NCI-H1930 (cell line): ENCODE data around the gene RAB7B.

Experiments
- DNase-seq, 2 experiments: peaks; one replicate each; lab custom pipeline; 2025; lab: John Stamatoyannopoulos, UW

The RAB7B gene

GRCh38 chr1:205994346-205994745 lies 8.8 kb downstream of the RAB7B start:
- no peak for DNase-seq

- no peak for DNase-seq
These were observed 10.1 kb downstream of the RAB7B start for GRCh38 chr1:205993068-205993467.

- no peak for DNase-seq
These were observed 10.8 kb downstream of the RAB7B start for GRCh38 chr1:205992218-205992882.

GRCh38 chr1:205991237-205991636 lies 12.0 kb downstream of the RAB7B start:
- no peak for DNase-seq

DNA sequence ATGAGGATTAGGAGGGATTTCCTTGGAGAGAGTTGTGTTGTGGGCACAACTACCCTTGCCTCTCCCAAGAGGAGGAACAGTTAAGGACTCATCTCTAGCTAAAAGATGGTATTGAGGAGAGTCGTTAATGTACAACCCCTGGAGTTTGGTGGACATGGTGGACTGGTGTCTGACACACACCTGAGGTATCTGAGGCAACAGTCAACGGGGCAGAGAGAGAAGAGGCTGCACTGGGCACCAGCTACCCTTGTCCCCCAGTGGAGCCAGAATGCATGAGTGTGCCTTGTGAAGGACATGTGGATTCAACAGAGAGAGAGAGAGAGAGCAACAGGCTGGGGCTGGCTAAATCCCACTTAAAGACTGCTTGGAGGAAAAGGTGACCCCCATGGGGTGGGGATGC lies 13.0 kb downstream of the RAB7B start:
- DNase-seq = no peak

DNA sequence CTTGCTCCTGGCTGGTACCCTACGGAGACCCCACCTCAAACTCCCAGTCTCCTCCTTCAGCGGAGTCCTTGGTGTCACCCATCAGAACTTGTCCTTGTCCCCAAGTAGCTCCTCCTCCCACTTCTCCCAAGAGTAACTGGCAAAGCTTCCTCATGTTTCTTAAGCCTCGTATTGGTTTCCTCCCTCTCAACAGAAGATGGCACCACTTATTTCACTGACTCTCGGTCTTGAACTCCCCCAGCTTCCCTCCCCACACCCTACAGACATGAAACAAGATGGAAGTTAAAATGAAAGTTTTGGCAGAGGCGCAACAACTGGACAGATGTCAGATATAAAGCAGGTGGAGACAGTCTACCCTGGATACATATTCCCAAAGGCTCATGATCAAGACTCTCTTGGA lies 13.4 kb downstream of the RAB7B start:
- DNase-seq = no peak

- DNase-seq = no peak
These were observed 14.6 kb downstream of the RAB7B start for GRCh38 chr1:205988585-205988995.

DNA sequence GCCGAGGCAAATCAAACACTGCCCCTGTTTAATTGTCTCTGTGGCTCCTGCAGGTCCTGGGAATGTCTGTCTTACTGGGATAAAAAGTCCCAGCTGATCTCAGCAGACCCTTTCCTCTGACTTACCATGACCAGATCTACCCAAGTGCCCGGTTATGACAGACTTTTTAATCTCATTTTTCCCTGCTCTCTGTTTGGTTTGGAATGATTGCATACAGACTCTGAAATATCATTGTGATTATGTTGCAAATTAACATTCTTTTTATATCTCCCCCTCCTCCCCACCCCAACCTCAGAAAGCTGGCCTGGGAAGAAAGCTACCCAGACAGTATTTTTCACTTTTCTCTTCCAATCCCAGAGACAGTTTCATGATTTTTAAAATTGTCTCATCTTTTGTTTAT lies 16.3 kb downstream of the RAB7B start:
- no peak for DNase-seq

GRCh38 chr1:205986292-205986691 lies 16.9 kb downstream of the RAB7B start:
- no peak for DNase-seq

GRCh38 chr1:205985330-205986005 lies 17.7 kb downstream of the RAB7B start:
- no peak for DNase-seq

DNA sequence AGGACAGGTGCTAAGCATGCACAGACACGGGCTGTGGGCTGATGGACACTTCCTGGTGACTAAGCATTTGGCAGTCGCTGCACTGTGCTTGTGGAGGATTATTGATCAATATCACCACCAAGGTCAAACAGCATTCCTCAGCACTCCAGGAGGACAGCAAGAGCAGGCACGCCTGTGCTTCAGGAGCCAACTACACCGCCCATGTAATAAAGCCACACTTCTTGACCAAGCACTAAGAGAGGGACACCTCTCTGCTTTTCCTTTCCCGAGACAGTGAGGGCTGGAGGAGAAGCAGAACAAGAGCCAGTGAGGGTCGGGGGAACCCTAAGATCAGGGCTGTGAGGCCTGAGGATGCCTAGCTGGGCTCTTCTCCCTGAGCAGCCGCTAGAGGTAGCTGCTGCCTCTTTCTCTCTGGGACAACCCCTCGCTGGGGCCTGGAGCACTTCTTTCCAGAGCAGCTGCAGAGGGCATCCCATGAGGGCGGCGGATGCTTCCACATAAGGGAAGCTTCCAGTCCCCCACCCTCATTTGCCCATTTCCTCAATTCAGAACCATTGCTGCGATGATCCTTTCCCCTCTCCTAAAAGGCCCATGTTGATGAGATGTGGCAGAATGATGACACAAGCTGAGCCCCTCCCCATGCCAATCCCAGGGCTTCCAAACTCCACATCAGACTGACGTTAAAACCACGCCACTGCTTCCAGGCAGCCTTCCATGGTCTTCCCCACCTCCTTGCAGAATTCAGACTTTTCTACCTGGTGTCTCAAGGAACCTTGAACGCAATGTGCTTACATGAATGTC lies 19.1 kb downstream of the RAB7B start:
- no peak for DNase-seq

GRCh38 chr1:205981257-205981656 lies 21.9 kb downstream of the RAB7B start:
- no peak for DNase-seq

DNA sequence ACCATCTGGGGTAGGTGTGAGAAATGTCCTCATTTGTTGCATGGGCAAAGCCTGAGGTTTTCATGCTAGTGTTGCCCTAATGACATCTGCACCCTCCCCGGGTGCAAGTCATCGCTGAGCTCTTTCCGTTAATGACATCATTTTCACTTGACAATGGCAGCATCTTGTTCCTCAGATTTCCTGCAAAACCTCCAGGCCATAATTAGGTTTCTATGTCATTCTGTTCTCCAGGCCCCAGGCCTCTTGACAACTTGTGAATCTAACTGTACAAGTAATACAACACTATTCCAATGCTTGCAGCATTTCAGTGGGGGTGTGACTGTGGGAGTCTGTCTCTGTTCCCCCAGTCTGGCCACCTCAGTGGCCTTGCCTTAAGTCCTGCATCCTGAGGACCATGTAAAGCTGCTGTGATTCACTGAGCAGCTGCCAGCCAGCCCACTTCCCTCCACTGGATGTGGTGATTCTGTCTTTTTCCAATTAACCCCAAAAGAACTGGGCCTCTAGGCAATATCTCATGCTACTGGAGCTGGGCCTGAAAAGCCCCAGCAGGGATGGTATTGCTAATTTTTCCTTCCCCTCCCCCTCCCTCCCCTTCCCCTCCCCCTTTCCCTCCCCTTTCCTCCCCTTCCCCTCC lies 22.8 kb downstream of the RAB7B start:
- no peak for DNase-seq

- DNase-seq = no peak
These were observed 23.9 kb downstream of the RAB7B start for GRCh38 chr1:205979301-205979700.

DNA sequence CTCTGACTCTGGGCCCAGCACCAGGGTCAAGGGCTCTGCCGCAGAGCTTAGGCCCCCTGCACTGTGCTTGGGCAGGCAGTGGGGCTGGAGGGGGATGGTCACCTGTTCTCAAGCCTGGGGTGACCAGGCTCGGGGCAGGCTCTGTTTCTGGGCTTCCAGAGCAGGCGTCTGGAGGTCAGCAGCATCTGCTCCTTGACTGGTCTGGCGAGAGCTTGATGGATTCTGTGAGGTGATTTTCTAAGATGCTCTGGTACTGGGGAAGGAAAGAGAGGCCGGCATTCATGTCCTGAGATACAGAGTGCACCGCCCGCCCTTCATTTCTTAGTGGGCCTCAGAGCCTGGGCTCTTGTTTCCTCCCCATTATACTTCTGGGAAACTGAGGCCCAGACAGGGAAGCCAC lies 24.5 kb downstream of the RAB7B start:
- no peak for DNase-seq

DNA sequence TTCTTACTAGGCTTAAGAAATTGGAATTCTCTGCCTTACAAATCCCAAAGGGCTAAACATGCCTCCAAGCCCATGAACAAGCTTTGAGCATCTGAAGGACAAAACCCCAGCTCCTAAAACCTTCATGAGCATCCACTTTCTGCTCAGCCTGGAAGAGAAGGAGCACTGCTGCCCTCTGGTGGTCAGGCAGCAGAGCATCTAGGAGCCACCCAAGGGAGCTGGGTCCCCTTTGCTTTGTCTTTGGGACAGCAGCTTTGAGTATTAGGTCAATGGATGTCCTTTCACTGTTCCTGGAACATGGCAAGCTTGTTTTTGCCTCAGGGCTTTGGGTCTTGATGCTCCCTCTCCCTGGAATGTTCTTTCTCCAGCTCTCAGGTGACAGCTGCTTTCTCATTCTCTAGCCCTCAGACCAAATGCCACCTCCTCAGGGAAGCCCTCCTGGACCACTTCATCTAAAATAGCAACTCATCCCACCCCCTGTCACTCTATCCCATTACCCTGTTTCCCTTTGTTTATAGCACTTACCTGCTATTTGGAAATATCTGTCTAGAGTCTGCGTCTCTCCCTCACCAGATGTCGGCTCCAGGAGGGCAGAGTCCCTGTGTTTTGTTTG lies 25.7 kb downstream of the RAB7B start:
- peak; percentile 44 to 63 for DNase-seq

GRCh38 chr1:205976708-205977401 lies 26.3 kb downstream of the RAB7B start:
- DNase-seq = peak in 1 of 2 experiments; percentile 49

DNA sequence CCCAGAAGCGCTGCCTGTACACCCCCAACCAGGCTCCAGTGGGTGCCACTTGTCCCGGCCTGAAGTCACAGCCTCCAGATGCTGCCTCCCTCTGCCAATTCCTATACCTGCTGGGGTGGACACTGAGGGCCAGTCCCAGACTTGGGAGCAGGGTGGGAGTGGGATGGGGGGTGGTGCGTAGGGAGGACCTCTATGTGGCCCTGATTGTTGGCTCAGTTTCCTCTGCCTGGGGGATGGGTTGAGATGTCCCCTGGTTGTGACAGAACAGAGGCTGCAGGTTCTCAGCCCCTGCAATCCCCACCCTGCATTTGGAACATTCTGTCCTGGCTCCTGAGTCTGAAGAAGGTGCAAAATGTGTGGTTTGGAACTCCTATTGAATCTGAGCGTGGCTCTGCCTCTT lies 27.2 kb downstream of the RAB7B start:
- DNase-seq = no peak

- DNase-seq = no peak
These were observed 27.7 kb downstream of the RAB7B start for GRCh38 chr1:205975387-205975998.

DNA sequence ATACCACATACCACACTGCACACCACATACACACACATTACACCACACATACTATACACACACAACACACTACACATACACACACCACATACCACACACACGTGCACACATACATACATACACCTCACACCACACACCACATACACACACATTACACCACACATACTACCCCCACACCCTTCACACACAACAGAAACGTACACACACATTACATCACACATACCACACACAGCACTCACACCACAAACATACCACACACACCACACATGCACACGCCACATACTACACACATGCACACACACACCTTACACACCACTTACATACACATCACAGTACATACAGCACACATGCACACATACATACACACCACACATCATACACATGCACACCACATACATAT lies 28.5 kb downstream of the RAB7B start:
- DNase-seq = no peak
